PC-9 (cell line): Measurements from ENCODE around the gene MTX1. TPM values are rescaled to one million over a fixed set of nuclear protein-coding genes. Genes with fewer than 3 reads are reported as not detected.
A peak's percentile ranks its signal among the peaks of the same experiment; 100 is the strongest.

Source experiments
- BruUV-seq: library from RNA; stranded (reverse); fragments of 400-500 nt; replicated peaks from 2 replicates; lab custom pipeline; 2021; lab: Mats Ljungman, UMichigan
- CTCF ChIA-PET: fragments of 300-600 bp; sonication (Branson Sonifier 250); formaldehyde crosslinking; loops from one replicate; lab custom pipeline; 2022; ENCODE audit warnings: antibody characterized with exemption; lab: Charles Lee
- POLR2A ChIA-PET: fragments of 300-600 bp; sonication (Branson Sonifier 250); formaldehyde crosslinking; loops from one replicate; lab custom pipeline; 2022; ENCODE audit warnings: antibody characterized with exemption; ENCODE audit not compliant: unreplicated experiment; lab: Charles Lee
- DNase-seq, 2 experiments: peaks; one replicate each; pipeline versions ENCODE4 v3.0.0 to v3.0.0-alpha.2; 2015 to 2022; ENCODE audit warnings: mixed read lengths in 1 of 2
- H2AFZ ChIP-seq: fragments of 200-600 bp; sonication (generic); 2 replicates; pipeline ENCODE4 v1.8.1; 2017; ENCODE audit warnings: antibody characterized with exemption
- H3F3A ChIP-seq: fragments of 200-600 bp; sonication (generic); 2 replicates; pipeline ENCODE4 v1.8.1; 2017; ENCODE audit warnings: antibody characterized with exemption, mild to moderate bottlenecking, low read depth; ENCODE audit not compliant: insufficient read depth
- H3K27ac ChIP-seq: fragments of 200-600 bp; sonication (generic); 2 replicates; pipeline ENCODE4 v1.6.1; 2016; ENCODE audit warnings: mixed run types
- H3K27me3 ChIP-seq: fragments of 200-600 bp; sonication (generic); 2 replicates; pipeline ENCODE4 v1.6.1; 2016; ENCODE audit warnings: low read depth, mixed run types; ENCODE audit not compliant: insufficient read depth
- H3K36me3 ChIP-seq: fragments of 200-600 bp; sonication (generic); 2 replicates; pipeline ENCODE4 v1.6.1; 2016; ENCODE audit warnings: low read depth, mixed run types
- H3K4me1 ChIP-seq: fragments of 200-600 bp; sonication (generic); replicated peaks from 2 replicates; pipeline ENCODE4 v1.6.1; 2016; ENCODE audit warnings: mixed run types; ENCODE audit not compliant: insufficient read depth
- H3K4me2 ChIP-seq: fragments of 200-600 bp; sonication (generic); 2 replicates; pipeline ENCODE4 v1.6.1; 2017; ENCODE audit warnings: mixed run types
- H3K4me3 ChIP-seq: fragments of 200-600 bp; sonication (generic); 2 replicates; pipeline ENCODE4 v1.6.1; 2016; ENCODE audit warnings: mixed run types
- H3K79me2 ChIP-seq: fragments of 200-600 bp; sonication (generic); 2 replicates; pipeline ENCODE4 v1.6.1; 2017; ENCODE audit warnings: low read depth, mixed run types
- H3K9me2 ChIP-seq: fragments of 200-600 bp; sonication (generic); 2 replicates; pipeline ENCODE4 v1.8.1; 2017; ENCODE audit warnings: mild to moderate bottlenecking; ENCODE audit not compliant: insufficient read depth
- H3K9me3 ChIP-seq: fragments of 200-600 bp; sonication (generic); 2 replicates; pipeline ENCODE4 v1.8.1; 2016; ENCODE audit warnings: low read depth; ENCODE audit not compliant: insufficient read depth
- H4K20me1 ChIP-seq: fragments of 200-600 bp; sonication (generic); 2 replicates; pipeline ENCODE4 v1.8.1; 2017; ENCODE audit not compliant: insufficient read depth
- CTCF ChIP-seq: fragments of 200-600 bp; sonication (generic); conservative IDR thresholded peaks from 2 replicates; pipeline ENCODE4 v1.6.1; 2017; ENCODE audit warnings: mixed run types, antibody characterized with exemption, mild to moderate bottlenecking, moderate library complexity
- EZH2 ChIP-seq: fragments of 200-600 bp; sonication (generic); IDR thresholded peaks from 2 replicates; pipeline ENCODE4 v1.8.0; 2017; ENCODE audit warnings: antibody characterized with exemption, low read depth
- intact Hi-C: fragments of 100-400 bp; cut with micrococcal nuclease; formaldehyde crosslinking; loops from one replicate; pipeline ENCODE4 v1.10.0; 2022; ENCODE audit not compliant: unreplicated experiment
- total RNA-seq: library from RNA; stranded (reverse); gene quantifications from 2 replicates; pipeline ENCODE4 v1.2.3, GENCODE V29; 2021

Gene MTX1
- total RNA-seq, 1 experiment from 2014 or later, result 56.1 TPM

DNA sequence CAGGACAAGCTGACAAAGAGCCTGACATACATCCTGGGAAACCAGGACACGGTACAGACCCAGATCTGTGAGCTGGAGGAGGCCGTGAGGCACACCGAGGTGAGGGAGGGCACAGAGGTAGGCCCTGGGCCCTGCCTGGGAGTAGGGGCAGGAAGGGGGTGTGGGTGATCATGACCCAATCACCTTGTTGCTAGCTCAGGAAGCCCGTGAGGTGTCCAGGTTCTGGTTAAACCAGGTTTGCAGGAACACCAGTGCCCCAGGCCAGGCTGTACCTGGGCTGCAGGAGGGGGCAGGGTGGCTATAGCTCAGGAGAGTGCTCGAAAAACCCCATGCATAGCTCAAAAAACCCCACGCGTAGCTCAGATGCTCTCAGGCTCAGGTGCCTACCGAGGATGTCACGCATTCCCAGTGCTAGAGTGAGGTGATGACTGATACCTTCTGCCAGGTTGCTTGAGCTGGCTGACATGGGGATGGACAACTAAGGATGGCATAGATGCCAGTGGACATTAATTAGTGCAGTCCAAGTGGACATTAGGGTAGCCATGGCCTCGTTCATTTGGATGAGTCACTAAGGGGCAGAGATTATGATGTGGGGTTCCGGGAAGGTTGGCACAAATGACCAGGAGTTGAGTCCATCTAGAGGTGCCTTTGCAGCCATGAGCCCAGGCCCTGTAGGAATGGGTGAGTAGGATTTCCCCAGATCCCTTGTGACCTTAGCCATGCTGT, 31.1 kb upstream of the MTX1 start:
- no peaks in the 10 kb centered on the region for H3K27me3 ChIP-seq
- intact Hi-C loops, result loop anchor here (2.0 kb wide), 1 partner anchor 15 kb away; no protein-coding TSS in a partner anchor
- peaks cover 7% of the 10 kb centered on the region for H3K79me2 ChIP-seq
- H3F3A ChIP-seq, result peaks cover 25% of the 10 kb centered on the region; the same call in 1 of the 2 replicates
- TF ChIP-seq EZH2, result no peak
- no peak for TF ChIP-seq CTCF
- peaks cover 25% of the 10 kb centered on the region for H3K4me1 ChIP-seq
- H4K20me1 ChIP-seq, result no peaks in the 10 kb centered on the region
- no peaks in the 10 kb centered on the region for H3K9me2 ChIP-seq
- peak overlapping the region; percentile 63 for H3K27ac ChIP-seq
- H3K4me3 ChIP-seq, result peak overlapping the region; percentile 28; the same call in 1 of the 2 replicates
- BruUV-seq, result no TSS peak
- ChIA-PET CTCF (interaction anchor here (0.5 to 1.1 kb wide), 4 partner anchors 16 to 216 kb away, joined by 3 to 13 read pairs (median 8); no protein-coding TSS in a partner anchor), POLR2A (interaction anchor here (0.6 to 1.2 kb wide), 3 partner anchors 17 to 147 kb away, joined by 3 to 17 read pairs (median 4); no protein-coding TSS in a partner anchor)
- H3K9me3 ChIP-seq, result no peaks in the 10 kb centered on the region
- H3K4me2 ChIP-seq, result peak overlapping the region; percentile 71
- H2AFZ ChIP-seq, result no peak overlapping the region
- no peaks in the 10 kb centered on the region for H3K36me3 ChIP-seq
- peak; percentile 79 to 85 for DNase-seq

DNA sequence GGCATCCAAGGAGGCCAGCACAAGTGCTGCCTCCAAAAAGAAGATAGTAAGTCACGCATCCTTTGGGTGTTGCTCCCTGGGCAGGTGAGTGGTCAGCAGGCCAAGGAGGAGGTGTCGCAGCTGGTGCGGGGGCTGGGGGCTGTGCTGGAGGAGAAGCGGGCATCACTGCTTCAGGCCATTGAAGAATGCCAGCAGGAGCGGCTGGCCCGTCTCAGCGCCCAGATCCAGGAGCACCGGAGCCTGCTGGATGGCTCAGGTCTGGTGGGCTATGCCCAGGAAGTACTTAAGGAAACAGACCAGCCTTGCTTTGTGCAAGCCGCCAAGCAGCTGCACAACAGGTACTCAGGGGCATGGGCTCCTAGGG, 30.6 kb upstream of the MTX1 start:
- intact Hi-C loops, result loop anchor here (2.0 kb wide), 1 partner anchor 15 kb away; no protein-coding TSS in a partner anchor
- H3K36me3 ChIP-seq, result no peaks in the 10 kb centered on the region
- peaks cover 25% of the 10 kb centered on the region; the same call in 1 of the 2 replicates for H3F3A ChIP-seq

More for the DNA sequence above, 30.6 kb upstream of the MTX1 start:
- Histone ChIP-seq H3K79me2 (peaks cover 1% of the 10 kb centered on the region; the same call in 1 of the 2 replicates), H2AFZ (no peak overlapping the region), H3K4me2 (peak overlapping the region; percentile 71), H3K9me3 (no peaks in the 10 kb centered on the region), H3K9me2 (no peaks in the 10 kb centered on the region), H3K4me1 (peaks cover 25% of the 10 kb centered on the region), H4K20me1 (no peaks in the 10 kb centered on the region), H3K27ac (no peak overlapping the region), H3K4me3 (no peak overlapping the region), H3K27me3 (no peaks in the 10 kb centered on the region)
- CTCF ChIA-PET, result interaction anchor here (1.0 kb wide), 1 partner anchor 87 kb away, joined by 3 read pairs; no protein-coding TSS in a partner anchor
- BruUV-seq, result no TSS peak
- no peak for DNase-seq
- no peak for TF ChIP-seq EZH2
- no peak for TF ChIP-seq CTCF
- POLR2A ChIA-PET, result interaction anchor here (0.6 to 1.2 kb wide), 2 partner anchors 16 to 31 kb away, joined by 4 to 17 read pairs; no protein-coding TSS in a partner anchor
